ENCODE measurements around the gene UCK2.

- TF ChIP-seq CTCF (IDR thresholded peaks at IDR 0.05; ENCODE audit: low read length) (no peak), EZH2 (IDR thresholded peaks at IDR 0.05; ENCODE audit: borderline replicate concordance, low read length) (no peak)
Measured at GRCh38 chr1:165884009-165884689, 56.7 kb downstream of the UCK2 start.
